SK-N-SH treated with all-trans-retinoic acid at 6 μM for 48 hours (cell line): ENCODE results near the gene RGS8.

Experiments
- ATAC-seq: fragments of 200-7000 bp; cut with Tn5 transposase; 3 replicates; pipeline ENCODE4 v1.9.1; 2020; ENCODE audit warnings: mild to moderate bottlenecking, moderate library complexity
- ARNTL ChIP-seq: fragments of 450-650 bp; formaldehyde crosslinking; IDR thresholded peaks from 2 replicates; pipeline ENCODE4 v1.5.0; 2020; ENCODE audit warnings: low read depth, mild to moderate bottlenecking, moderate library complexity, borderline replicate concordance
- BACH2 ChIP-seq: fragments of 250-450 bp; sonication (Bioruptor Pico); IDR thresholded peaks from 2 replicates; pipeline ENCODE4 v1.9.0; 2021; ENCODE audit warnings: mild to moderate bottlenecking, borderline replicate concordance
- CSDC2 ChIP-seq: fragments of 250-450 bp; sonication (Bioruptor Pico); IDR thresholded peaks from 2 replicates; pipeline ENCODE4 v1.5.0; 2020; ENCODE audit warnings: mild to moderate bottlenecking, moderate library complexity
- ESRRG ChIP-seq: fragments of 250-450 bp; sonication (Bioruptor Pico); IDR thresholded peaks from 2 replicates; pipeline ENCODE4 v1.6.1; 2021; ENCODE audit warnings: mild to moderate bottlenecking
- GLIS3 ChIP-seq: fragments of 250-450 bp; sonication (Bioruptor Pico); IDR thresholded peaks from 2 replicates; pipeline ENCODE4 v1.5.0; 2020; ENCODE audit warnings: mild to moderate bottlenecking, moderate library complexity
- ISL1 ChIP-seq: fragments of 250-450 bp; sonication (Bioruptor Pico); IDR thresholded peaks from 2 replicates; pipeline ENCODE4 v2.1.2; 2022; ENCODE audit warnings: mild to moderate bottlenecking, moderate library complexity
- OSR1 ChIP-seq: fragments of 250-450 bp; sonication (Bioruptor Pico); IDR thresholded peaks from 2 replicates; pipeline ENCODE4 v1.8.0; 2022; ENCODE audit warnings: moderate library complexity, mild to moderate bottlenecking, inconsistent platforms
- PPARA ChIP-seq: fragments of 250-450 bp; sonication (Bioruptor Pico); IDR thresholded peaks from 2 replicates; pipeline ENCODE4 v1.5.0; 2020; ENCODE audit warnings: mild to moderate bottlenecking, borderline replicate concordance
- RARB ChIP-seq: fragments of 250-450 bp; sonication (Bioruptor Pico); IDR thresholded peaks from 2 replicates; pipeline ENCODE4 v1.8.0; 2021; ENCODE audit warnings: mild to moderate bottlenecking, moderate library complexity
- SNAI2 ChIP-seq: fragments of 250-450 bp; sonication (Bioruptor Pico); IDR thresholded peaks from 2 replicates; pipeline ENCODE4 v1.5.0; 2020; ENCODE audit warnings: mild to moderate bottlenecking, moderate library complexity
- TCF4 ChIP-seq: fragments of 250-450 bp; sonication (Bioruptor Pico); IDR thresholded peaks from 2 replicates; pipeline ENCODE4 v1.8.0; 2021; ENCODE audit warnings: mild to moderate bottlenecking, moderate library complexity, borderline replicate concordance
- TOX ChIP-seq: fragments of 250-450 bp; sonication (Bioruptor Pico); IDR thresholded peaks from 2 replicates; pipeline ENCODE4 v1.8.0; 2021; ENCODE audit warnings: mild to moderate bottlenecking, moderate library complexity, borderline replicate concordance
- ZC3H10 ChIP-seq: fragments of 250-450 bp; sonication (Bioruptor Pico); IDR thresholded peaks from 2 replicates; pipeline ENCODE4 v1.5.1; 2021; ENCODE audit warnings: mild to moderate bottlenecking, moderate library complexity
- ZFP3 ChIP-seq: fragments of 250-450 bp; sonication (Bioruptor Pico); IDR thresholded peaks from 2 replicates; pipeline ENCODE4 v1.5.0; 2020; ENCODE audit warnings: mild to moderate bottlenecking, moderate library complexity
- ZFP30 ChIP-seq: fragments of 450-650 bp; formaldehyde crosslinking; IDR thresholded peaks from 2 replicates; pipeline ENCODE4 v1.5.0; 2022; ENCODE audit warnings: mild to moderate bottlenecking, moderate library complexity
- ZNF565 ChIP-seq: fragments of 450-650 bp; formaldehyde crosslinking; conservative IDR thresholded peaks from 2 replicates; pipeline ENCODE4 v1.5.0; 2020; ENCODE audit warnings: low read depth, mild to moderate bottlenecking, moderate library complexity
- ZNF70 ChIP-seq: fragments of 450-650 bp; formaldehyde crosslinking; IDR thresholded peaks from 2 replicates; pipeline ENCODE4 v1.5.0; 2020; ENCODE audit warnings: mild to moderate bottlenecking, moderate library complexity
- ZNF8 ChIP-seq: fragments of 450-650 bp; formaldehyde crosslinking; IDR thresholded peaks from 2 replicates; pipeline ENCODE4 v1.5.0; 2020; ENCODE audit warnings: mild to moderate bottlenecking, moderate library complexity
- TF ChIP-seq, protein P1 (sequence below): fragments of 250-450 bp; sonication (Bioruptor Pico); IDR thresholded peaks from 2 replicates; pipeline ENCODE4 v1.5.1; 2020; ENCODE audit warnings: low read depth, mild to moderate bottlenecking, moderate library complexity
- TF ChIP-seq, protein P2 (sequence below): fragments of 250-450 bp; sonication (Bioruptor Pico); IDR thresholded peaks from 2 replicates; pipeline ENCODE4 v1.5.0; 2020; ENCODE audit warnings: mild to moderate bottlenecking, moderate library complexity
- TF ChIP-seq, protein P3 (sequence below): fragments of 250-450 bp; sonication (Bioruptor Pico); IDR thresholded peaks from 2 replicates; pipeline ENCODE4 v1.8.0; 2021; ENCODE audit warnings: low read depth, mild to moderate bottlenecking, moderate library complexity, borderline replicate concordance

Gene RGS8

DNA sequence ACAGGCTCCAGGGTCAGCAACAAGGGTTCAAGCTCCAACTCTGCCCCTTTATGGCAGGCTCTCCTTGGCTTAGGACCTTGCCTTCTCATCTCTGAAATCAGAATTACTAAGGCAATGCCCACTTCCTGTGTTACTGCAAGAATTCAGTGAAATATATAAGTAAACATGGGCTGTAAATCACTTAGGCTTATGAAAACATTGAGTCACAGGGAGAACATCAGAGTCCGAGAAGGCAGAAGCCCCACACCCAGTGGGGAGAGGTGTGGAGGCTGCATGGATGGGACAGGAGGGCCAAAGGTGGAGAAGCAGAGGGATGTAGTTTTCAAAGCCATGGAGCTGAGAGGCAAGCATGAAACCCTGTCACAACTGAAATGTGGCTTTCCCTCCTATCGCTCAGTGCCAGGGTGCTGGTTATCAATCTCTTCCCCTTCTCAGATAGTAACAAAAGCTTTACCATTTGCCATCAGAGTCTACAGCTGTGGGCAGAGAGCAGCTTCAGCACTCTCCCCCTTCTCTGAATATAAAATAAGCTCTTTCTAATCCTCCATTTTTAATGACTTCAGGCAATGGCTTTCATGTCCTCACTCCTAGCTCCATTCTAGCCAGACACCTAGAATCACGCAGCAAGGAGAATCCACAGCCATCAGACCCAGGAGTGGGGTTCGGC, 3.4 kb downstream of the RGS8 start:
- TF ChIP-seq ZNF70 (CRISPR knock-in tag) (no peak), TOX (no peak), GLIS3 (no peak), CSDC2 (CRISPR knock-in tag) (no peak), ESRRG (CRISPR knock-in tag) (no peak), ZFP3 (no peak), RARB (CRISPR knock-in tag) (no peak)
- TF ChIP-seq, protein P1, sequence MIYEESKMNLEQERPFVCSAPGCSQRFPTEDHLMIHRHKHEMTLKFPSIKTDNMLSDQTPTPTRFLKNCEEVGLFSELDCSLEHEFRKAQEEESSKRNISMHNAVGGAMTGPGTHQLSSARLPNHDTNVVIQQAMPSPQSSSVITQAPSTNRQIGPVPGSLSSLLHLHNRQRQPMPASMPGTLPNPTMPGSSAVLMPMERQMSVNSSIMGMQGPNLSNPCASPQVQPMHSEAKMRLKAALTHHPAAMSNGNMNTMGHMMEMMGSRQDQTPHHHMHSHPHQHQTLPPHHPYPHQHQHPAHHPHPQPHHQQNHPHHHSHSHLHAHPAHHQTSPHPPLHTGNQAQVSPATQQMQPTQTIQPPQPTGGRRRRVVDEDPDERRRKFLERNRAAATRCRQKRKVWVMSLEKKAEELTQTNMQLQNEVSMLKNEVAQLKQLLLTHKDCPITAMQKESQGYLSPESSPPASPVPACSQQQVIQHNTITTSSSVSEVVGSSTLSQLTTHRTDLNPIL (CRISPR knock-in tag), result no peak
- ATAC-seq, result no peak

DNA sequence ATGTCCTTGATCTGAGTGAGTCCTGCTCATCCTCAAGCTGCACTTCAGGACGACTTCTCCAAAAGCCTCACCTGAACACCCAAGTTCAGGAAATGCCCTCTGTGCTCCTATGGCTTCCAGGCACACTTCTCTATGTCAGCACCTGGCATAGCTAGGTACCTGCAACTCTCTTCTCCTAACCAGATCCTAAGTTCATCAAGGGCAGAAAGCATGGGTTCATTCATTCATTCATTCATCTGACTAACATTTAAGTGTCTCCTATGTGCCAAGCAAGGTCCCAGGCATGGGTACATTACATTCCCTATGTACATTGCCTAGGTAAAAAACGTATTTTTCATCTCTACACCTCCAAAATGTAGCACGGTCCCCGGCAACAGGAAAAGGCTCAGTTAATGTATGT, 4.0 kb downstream of the RGS8 start:
- ATAC-seq, result no peak
- TF ChIP-seq ZNF8 (CRISPR knock-in tag) (no peak), ISL1 (CRISPR knock-in tag) (no peak), RARB (CRISPR knock-in tag) (no peak), GLIS3 (no peak), SNAI2 (no peak), ZFP30 (no peak), ESRRG (CRISPR knock-in tag) (no peak)
- TF ChIP-seq, protein P2, sequence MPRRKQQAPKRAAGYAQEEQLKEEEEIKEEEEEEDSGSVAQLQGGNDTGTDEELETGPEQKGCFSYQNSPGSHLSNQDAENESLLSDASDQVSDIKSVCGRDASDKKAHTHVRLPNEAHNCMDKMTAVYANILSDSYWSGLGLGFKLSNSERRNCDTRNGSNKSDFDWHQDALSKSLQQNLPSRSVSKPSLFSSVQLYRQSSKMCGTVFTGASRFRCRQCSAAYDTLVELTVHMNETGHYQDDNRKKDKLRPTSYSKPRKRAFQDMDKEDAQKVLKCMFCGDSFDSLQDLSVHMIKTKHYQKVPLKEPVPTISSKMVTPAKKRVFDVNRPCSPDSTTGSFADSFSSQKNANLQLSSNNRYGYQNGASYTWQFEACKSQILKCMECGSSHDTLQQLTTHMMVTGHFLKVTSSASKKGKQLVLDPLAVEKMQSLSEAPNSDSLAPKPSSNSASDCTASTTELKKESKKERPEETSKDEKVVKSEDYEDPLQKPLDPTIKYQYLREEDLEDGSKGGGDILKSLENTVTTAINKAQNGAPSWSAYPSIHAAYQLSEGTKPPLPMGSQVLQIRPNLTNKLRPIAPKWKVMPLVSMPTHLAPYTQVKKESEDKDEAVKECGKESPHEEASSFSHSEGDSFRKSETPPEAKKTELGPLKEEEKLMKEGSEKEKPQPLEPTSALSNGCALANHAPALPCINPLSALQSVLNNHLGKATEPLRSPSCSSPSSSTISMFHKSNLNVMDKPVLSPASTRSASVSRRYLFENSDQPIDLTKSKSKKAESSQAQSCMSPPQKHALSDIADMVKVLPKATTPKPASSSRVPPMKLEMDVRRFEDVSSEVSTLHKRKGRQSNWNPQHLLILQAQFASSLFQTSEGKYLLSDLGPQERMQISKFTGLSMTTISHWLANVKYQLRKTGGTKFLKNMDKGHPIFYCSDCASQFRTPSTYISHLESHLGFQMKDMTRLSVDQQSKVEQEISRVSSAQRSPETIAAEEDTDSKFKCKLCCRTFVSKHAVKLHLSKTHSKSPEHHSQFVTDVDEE (CRISPR knock-in tag), result no peak

GRCh38 chr1:182679684-182680083, 4.7 kb downstream of the RGS8 start:
- ATAC-seq, result no peak
- TF ChIP-seq, protein P3, sequence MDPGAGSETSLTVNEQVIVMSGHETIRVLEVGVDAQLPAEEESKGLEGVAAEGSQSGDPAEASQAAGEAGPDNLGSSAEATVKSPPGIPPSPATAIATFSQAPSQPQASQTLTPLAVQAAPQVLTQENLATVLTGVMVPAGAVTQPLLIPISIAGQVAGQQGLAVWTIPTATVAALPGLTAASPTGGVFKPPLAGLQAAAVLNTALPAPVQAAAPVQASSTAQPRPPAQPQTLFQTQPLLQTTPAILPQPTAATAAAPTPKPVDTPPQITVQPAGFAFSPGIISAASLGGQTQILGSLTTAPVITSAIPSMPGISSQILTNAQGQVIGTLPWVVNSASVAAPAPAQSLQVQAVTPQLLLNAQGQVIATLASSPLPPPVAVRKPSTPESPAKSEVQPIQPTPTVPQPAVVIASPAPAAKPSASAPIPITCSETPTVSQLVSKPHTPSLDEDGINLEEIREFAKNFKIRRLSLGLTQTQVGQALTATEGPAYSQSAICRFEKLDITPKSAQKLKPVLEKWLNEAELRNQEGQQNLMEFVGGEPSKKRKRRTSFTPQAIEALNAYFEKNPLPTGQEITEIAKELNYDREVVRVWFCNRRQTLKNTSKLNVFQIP (CRISPR knock-in tag), result no peak
- TF ChIP-seq ZNF70 (CRISPR knock-in tag), result no peak
- TF ChIP-seq ZNF8 (CRISPR knock-in tag), result no peak
- TF ChIP-seq ZFP3, result no peak
- TF ChIP-seq OSR1 (CRISPR knock-in tag), result no peak
- TF ChIP-seq TOX, result no peak
- TF ChIP-seq, protein P2 (CRISPR knock-in tag), result no peak
- TF ChIP-seq ESRRG (CRISPR knock-in tag), result no peak
- TF ChIP-seq, protein P1 (CRISPR knock-in tag), result no peak
- no peak for TF ChIP-seq ZNF565 (CRISPR knock-in tag)
- no peak for TF ChIP-seq PPARA (CRISPR knock-in tag)
- no peak for TF ChIP-seq BACH2 (CRISPR knock-in tag)
- no peak for TF ChIP-seq ZC3H10 (CRISPR knock-in tag)
- TF ChIP-seq CSDC2 (CRISPR knock-in tag), result no peak
- no peak for TF ChIP-seq ARNTL (CRISPR knock-in tag)
- TF ChIP-seq TCF4 (CRISPR knock-in tag), result no peak
